Islet precursor cell (in vitro differentiated cells): ENCODE results near the gene SERPINF2.
"Not testable (repeated sequence)": the region's sequence is repeated elsewhere in the genome, so short reads cannot be mapped to it uniquely, and the experiment has no call there.

Experiments
- DNase-seq: peaks from one replicate; pipeline ENCODE4 v3.0.0-alpha.2; 2018

The SERPINF2 gene

DNA sequence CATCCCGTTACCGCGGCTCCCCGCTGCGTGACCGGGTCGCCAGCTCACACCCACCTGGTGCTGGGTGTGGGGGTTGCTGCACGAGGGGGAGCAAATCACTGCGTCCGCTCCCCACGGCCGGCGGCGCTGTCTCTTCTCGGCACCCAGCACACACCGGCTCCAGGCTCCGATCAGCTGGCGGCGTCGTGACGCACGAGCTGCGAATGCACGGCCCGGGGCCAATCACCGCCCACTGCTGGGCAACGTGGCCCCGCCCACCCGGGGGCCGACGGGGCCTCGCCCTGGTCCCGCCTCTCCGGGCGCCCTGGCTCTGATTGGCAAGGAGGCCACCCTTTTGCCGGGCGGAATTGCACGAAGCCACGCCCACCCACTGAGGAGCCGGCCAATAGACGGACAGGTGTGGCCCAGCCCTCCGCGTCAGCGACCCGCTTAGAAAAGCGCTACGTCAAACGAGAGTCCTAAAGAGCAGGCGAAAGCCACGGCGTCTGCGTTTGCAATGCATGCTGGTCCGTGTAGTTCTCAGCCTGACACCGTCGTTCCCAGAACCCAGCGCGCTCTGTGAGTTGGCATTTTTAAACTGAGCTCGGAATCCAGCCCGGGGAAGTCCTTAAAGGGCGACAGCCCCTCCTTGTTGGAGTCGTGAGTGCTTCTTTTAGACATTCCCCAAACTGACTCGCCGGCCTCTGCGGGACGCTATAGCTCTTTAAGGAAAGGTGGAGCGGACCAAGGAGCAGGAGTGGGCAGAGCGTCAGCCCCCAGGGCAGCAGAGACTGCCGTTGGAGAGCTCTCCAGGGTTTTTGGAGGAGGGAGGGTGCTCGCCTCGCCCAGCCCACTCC lies 26.4 kb upstream of the SERPINF2 start:
- DNase-seq: peak; percentile 100

DNA sequence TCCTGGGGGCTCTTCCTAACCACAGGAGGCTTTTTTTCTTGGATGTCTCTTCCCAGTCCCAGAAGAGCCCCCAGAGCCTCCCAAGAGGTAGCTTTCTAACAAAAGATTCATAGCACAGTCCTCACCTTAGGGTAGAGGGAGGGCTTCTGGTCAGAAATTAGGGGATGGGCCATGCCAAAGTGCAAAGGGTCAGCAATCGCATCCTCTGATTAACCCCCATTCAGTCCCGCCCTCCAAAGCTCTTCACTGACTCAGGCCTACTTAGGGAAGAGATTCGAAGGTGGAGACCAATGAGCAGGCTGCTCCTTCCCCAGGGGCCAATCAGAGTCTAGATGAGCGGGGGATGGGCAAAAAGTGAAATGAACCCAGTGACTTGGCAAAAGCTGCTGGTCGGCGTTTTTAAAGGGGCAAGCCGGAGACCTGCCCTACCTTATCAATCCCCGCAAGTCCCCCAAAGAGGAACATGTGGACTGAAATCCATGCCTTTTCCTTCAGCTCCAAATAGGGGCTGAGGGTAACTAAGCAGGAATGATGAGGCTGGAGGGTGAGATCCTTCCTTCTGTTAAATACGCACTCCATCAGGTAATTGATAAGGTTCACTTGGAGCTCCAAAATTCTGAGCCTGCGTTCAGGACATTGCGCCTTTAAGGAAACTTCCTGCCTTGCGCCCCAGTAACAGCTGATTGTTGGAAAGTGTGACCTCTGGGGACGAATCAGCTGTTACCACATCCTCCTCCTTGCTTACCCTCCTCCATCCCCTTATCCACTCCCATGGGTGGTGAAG lies 25.6 kb upstream of the SERPINF2 start:
- peak; percentile 100 for DNase-seq

DNA sequence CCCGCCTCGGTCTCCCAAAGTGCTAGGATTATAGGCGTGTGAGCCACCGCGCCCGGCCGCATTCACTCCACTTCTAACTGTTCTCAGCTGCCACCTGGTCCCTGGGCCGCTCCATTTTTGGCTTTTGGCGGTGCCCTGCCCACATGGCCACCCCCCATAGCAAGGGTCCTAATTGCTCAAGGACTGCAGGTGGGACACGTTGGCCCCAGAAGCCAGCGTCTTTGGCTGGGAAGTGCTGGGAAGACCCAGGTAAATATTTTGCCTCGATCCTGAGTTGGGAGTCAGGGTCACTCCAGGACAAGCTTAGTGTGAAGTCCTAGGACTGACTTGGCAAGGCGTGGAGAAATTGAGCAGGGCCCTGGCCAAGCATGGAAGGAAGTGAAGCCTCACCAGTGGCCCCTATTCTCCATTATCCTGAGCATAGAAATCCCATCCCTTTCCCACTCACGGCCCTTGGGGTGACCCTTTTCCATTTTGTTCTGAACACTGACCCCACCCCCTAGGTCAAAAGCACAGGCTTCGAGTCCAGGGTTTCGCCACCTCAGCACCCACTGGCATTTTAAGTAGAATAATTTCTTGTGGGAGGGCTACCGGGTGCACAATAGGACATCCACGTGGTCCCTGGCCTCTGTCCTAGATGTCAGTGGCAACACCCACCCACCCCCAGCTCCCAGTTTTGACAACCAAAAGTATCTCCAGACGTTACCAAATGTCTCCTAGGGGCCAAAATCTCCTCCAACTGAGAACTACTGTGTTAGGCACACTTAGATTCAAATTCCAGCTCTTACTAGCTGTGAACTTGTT lies 24.1 kb upstream of the SERPINF2 start:
- no peak for DNase-seq

DNA sequence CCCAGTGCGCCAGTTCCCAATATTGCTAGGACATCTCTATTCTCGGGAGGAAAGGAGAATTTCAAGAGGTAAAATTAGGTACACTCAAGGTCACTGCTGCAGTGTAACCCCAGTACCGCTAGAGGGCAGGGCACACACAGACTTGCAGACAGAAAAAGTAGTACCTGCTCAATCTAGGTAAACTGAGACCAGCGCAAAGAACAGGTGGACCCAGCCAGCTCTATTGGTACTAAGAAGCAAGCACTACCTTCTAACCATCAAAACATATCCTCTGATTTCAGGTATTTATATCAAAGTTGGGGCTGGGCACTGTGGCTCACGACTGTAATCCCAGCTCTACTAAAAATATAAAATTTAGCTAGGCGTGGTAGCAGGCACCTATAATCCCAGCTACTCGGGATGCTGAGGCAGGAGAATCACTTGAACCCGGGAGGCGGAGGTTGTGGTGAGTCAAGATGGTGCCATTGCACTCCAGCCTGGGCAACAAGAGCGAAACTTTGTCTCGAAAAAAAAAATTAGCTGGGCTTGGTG lies 21.8 kb upstream of the SERPINF2 start:
- DNase-seq: peak; percentile 87

DNA sequence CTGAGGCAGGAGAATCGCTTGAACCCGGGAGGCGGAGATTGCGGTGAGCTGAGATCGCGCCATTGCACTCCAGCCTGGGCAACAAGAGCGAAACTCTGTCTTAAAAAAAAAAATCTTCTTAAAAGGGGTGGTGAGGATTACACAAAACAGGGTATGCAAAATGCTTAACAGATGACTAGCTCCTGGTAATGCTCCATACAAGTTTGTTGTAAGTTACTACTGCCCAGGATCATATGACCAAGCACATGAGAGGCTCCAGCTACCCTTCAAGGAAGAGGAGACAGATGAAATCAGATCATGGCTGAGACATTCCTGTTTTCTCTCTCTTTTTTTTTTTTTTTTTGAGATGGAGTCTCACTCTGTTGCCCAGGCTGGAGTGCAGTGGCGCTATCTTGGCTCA lies 20.6 kb upstream of the SERPINF2 start:
- not testable (repeated sequence) for DNase-seq

DNA sequence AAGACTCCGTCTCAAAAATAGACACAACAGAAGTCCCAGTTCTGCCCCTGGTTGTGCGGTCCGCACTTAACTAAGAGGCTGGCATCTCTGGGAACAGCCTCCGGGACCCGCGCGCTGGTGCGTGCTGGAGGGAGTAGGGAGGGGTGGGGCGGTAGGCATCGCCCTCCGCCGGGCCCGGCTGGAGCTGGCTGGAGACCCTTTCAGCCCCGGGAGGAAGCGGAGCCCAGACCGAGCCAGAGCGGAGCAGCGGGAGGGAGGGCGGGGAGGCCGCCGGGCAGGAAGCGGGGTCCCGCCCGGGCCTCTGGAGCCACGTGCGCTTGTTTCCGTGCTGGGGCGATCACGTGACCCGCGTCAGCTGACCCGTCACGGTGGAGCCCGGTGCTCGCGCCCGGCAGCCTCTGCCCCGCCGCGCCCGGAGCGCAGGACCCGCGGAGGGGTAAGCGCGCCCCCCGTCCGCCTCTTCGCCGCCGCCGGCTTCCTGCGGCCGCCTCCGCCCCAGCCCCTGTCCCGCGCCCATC lies 18.3 kb upstream of the SERPINF2 start, which contains the start of gene WDR81:
Gene WDR81 (plus strand): TSS at position 354 of the 518 bp plus-strand sequence. CDS start 256 bp downstream, outside the sequence.
- peak; percentile 93 for DNase-seq

DNA sequence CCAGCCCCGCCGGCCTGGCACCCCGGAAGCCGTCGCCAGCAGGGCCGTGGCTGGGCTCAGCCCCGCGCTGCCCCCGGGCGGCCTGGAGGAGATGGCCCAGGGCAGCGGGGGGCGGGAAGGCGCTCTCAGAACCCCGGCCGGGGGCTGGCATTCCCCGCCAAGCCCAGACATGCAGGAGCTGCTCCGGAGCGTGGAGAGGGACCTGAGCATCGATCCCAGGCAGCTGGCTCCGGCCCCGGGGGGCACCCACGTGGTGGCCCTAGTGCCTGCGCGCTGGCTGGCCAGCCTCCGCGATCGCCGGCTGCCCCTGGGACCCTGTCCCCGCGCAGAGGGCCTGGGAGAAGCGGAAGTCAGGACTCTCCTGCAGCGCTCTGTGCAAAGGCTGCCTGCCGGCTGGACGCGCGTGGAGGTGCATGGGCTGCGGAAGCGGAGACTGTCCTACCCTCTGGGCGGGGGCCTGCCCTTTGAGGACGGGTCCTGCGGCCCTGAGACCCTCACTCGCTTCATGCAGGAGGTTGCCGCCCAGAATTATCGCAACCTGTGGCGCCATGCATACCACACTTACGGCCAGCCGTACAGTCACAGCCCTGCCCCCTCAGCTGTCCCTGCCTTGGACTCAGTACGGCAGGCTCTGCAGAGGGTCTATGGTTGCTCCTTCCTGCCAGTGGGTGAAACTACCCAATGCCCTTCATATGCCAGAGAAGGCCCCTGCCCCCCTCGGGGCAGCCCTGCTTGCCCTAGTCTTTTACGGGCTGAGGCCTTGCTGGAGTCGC lies 17.6 kb upstream of the SERPINF2 start:
- peak; percentile 81 for DNase-seq

DNA sequence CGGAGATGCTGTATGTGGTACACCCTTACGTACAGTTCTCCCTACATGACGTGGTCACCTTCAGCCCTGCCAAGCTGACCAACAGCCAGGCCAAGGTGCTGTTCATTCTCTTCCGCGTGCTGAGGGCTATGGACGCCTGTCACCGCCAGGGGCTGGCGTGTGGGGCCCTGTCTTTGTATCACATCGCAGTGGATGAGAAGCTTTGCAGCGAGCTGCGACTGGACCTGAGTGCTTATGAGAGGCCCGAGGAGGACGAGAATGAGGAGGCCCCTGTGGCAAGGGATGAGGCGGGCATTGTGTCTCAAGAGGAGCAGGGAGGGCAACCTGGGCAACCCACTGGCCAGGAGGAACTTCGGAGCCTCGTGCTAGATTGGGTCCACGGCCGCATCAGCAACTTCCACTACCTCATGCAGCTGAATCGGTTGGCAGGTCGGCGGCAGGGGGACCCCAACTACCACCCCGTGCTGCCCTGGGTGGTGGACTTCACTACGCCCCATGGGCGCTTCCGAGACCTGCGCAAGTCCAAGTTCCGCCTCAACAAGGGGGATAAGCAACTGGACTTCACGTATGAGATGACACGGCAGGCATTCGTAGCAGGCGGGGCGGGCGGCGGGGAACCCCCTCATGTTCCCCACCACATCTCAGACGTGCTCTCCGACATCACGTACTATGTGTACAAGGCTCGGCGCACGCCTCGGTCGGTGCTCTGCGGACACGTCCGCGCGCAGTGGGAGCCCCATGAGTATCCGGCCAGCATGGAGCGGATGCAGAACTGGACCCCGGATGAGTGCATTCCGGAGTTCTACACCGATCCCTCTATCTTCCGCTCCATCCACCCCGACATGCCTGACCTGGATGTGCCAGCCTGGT lies 16.8 kb upstream of the SERPINF2 start:
- peak; percentile 52 for DNase-seq

DNA sequence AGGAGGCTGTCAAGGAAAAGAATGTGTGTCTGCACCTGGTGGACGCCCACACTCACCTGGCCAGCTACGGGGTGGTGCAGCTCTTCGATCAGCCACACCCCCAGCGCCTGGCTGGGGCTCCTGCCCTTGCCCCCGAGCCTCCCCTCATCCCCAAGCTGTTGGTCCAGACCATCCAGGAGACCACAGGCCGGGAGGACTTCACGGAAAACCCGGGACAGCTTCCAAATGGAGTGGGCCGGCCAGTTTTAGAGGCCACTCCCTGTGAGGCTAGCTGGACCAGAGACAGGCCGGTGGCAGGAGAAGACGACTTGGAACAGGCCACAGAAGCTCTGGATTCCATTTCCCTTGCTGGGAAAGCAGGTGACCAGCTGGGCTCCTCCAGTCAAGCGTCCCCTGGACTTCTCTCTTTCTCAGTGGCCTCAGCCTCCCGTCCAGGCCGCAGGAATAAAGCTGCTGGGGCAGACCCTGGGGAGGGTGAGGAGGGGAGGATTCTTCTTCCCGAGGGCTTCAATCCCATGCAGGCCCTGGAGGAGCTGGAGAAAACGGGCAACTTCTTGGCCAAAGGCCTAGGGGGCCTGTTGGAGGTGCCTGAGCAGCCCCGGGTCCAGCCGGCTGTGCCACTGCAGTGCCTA lies 15.9 kb upstream of the SERPINF2 start:
- DNase-seq: peak; percentile 55

DNA sequence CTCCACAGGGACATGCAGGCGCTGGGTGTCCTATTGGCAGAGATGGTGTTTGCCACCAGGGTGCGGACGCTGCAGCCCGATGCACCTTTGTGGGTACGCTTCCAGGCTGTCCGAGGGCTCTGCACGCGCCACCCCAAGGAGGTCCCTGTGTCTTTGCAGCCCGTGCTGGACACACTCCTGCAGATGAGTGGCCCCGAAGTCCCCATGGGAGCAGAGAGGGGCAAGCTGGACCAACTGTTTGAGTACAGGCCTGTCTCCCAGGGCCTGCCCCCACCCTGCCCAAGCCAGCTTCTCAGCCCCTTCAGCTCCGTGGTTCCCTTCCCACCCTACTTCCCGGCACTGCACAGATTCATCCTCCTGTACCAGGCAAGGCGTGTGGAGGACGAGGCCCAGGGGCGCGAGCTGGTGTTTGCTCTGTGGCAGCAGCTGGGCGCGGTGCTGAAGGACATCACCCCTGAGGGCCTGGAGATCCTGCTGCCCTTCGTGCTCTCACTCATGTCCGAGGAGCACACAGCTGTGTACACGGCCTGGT lies 15.3 kb upstream of the SERPINF2 start:
- peak; percentile 52 for DNase-seq

DNA sequence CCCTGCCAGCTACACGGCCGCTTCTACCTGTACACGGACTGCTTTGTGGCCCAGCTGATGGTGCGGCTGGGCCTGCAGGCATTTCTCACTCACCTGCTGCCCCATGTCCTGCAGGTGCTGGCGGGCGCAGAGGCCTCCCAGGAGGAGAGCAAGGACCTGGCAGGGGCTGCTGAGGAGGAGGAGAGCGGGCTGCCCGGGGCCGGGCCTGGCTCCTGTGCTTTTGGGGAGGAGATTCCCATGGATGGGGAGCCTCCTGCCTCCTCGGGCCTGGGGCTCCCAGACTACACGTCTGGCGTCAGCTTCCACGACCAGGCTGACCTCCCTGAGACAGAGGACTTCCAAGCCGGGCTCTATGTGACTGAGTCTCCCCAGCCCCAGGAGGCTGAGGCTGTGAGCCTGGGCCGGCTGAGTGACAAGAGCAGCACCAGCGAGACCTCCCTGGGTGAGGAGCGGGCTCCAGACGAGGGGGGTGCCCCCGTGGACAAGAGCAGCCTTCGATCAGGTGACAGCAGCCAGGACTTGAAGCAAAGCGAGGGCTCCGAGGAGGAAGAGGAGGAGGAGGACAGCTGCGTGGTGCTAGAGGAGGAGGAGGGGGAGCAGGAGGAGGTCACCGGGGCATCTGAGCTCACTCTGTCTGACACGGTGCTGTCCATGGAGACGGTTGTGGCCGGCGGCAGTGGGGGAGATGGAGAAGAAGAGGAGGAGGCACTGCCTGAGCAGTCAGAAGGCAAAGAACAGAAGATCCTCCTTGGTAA lies 14.6 kb upstream of the SERPINF2 start:
- DNase-seq: peak; percentile 56

DNA sequence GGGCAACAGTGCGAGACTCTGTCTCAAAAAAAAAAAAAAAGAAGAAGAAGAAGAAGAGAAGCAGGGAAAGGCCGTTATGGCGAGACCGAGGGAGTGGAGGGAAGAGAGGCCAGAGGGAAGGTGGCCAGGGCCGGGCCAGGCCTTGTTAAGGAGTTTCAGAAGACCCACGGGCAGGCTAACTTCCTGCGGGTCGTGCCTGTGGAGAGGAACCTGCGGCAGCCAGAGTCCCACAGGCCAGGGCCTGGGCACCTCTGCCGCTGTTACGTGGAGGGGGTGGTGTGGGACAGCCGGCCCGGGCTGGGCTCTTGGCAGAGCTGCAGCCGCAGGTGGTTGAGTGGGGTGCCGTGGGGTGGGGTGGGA lies 12.7 kb upstream of the SERPINF2 start:
- no peak for DNase-seq

DNA sequence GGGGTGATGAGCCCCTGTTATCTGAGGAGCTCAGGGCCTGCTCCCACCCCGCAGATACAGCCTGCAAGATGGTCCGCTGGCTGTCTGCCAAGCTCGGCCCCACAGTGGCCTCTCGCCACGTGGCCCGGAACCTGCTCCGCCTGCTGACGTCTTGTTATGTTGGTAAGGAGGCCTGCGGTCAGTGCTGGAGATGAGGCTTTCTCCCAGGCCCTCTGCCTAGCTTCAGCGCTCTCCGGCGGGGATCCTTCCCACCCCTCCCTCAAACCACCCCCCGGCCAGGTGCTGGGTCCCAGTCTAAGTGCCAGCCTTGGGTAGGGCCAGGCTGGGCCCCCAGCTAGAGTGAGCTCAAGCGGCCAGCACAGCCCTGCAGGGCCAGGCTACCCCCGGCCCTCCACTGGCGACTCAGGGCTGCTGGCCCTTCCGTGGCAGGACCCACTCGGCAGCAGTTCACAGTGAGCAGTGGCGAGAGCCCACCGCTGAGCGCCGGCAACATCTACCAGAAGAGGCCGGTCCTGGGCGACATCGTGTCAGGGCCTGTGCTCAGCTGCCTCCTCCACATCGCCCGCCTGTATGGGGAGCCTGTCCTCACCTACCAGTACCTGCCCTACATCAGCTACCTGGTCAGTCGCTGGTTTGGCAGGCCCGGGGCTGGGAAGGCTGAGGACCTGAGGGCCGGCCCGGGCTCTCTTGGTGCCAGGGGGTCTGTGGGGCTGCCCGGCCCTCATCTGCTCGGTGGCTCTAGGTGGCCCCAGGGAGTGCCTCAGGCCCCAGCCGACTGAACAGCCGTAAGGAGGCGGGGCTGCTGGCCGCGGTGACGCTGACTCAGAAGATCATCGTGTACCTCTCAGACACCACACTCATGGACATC lies 12.1 kb upstream of the SERPINF2 start:
- no peak for DNase-seq

DNA sequence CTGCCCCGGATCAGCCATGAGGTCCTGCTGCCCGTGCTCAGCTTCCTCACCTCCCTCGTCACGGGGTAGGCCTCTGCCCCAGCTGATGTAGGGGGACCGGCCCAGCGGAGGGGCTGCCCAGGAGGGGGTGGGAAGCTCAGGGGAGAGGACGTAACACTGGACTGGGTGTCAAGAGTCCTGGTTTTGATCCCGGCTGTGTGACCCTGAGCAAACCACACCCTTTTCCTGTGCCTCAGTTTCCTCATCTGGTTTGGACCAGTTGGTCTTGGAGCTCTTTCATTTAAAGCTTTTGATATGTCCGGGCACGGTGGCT lies 11.5 kb upstream of the SERPINF2 start:
- no peak for DNase-seq

DNA sequence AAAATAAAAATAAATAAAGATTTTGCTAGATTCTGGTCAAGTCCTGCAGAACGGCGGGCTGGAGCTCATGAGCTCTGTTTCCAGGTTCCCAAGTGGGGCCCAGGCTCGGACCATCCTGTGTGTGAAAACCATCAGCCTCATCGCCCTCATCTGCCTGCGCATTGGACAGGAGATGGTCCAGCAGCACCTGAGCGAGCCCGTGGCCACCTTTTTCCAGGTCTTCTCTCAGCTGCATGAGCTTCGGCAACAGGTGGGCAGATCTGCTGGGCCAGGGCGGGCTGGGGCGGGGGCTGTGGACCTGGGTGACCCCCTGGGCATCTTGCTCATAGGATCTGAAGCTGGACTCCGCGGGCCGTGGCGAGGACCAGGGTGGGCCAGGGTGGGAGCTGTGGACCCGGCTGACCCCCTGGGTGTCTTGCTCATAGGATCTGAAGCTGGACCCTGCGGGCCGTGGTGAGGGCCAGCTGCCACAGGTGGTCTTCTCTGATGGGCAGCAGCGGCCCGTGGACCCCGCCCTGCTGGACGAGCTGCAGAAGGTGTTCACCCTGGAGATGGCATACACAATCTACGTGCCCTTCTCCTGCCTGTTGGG lies 10.3 kb upstream of the SERPINF2 start:
- no peak for DNase-seq

DNA sequence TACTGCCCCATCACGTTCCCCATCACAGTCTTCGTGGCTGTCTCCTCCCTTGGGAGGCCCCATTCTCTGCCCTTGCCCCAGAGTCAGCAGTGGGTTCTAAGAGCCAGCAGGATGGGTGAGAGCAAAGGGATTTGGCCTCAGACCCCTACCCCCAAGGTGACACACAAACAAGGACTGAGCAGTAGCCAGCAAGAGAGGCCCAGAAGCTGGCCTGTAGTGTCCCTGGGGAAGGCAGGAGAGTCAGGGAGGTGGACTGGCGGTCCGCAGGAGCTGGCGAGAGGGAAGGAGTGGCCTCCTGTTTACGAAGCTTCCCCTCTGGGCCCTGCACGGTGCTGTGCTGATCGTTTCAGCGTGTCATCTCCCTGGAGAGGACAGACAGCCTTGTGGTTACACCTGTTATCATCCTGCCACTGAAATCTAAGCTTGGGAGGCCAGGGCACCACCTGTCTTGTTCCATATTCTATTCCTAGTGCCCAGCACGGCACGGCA lies 9.8 kb upstream of the SERPINF2 start:
- no peak for DNase-seq

DNA sequence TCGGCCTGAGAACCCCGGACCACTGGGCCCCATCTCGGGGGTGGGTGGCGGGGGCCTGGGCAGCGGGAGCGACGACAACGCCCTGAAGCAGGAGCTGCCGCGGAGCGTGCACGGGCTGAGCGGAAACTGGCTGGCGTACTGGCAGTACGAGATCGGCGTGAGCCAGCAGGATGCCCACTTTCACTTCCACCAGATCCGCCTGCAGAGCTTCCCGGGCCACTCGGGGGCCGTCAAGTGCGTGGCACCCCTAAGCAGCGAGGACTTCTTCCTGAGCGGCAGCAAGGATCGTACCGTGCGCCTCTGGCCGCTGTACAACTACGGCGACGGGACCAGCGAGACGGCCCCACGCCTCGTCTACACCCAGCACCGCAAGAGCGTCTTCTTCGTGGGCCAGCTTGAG lies 8.9 kb upstream of the SERPINF2 start:
- no peak for DNase-seq

DNA sequence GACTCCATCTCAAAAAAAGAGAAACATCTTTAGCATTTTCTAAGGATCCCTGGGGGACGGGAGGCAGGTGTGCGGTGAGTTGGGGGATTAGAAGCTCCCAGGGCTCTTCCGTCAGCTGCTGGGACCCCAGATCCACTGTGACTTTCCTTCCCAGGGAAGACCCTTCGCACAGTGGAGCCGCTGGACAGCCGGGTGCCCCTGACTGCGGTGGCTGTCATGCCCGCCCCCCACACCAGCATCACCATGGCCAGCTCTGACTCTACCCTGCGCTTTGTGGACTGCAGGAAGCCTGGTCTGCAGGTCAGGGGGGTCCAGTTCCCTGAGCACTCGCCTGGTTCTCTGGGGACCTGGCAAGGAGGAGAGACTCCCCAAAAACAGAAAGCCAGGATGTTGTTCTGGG lies 7.3 kb upstream of the SERPINF2 start:
- DNase-seq: no peak
